NOMO-1 treated with dmso at 0.1 percent for 144 hours (cell line): ENCODE results near the gene USP11.
"Not testable (repeated sequence)": the region's sequence is repeated elsewhere in the genome, so short reads cannot be mapped to it uniquely, and the experiment has no call there.

Source experiments
- DNase-seq: peaks from one replicate; lab custom pipeline; 2025; ENCODE audit not compliant: unreplicated experiment; lab: John Stamatoyannopoulos, UW

USP11 gene

DNA sequence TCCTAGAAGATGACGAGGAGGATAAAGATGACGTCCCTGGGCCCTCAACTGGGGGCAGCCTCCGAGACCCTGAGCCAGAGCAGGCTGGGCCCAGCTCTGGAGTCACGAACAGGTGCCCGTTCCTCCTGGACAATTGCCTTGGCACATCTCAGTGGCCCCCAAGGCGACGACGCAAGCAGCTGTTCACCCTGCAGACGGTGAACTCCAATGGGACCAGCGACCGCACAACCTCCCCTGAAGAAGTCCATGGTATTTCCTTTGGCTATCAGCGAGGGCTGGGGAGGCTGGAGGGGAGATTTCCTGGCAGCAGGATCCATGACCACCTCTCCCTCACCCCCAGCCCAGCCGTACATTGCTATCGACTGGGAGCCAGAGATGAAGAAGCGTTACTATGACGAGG is 11.9 kb downstream of the USP11 start:
- no peak for DNase-seq

DNA sequence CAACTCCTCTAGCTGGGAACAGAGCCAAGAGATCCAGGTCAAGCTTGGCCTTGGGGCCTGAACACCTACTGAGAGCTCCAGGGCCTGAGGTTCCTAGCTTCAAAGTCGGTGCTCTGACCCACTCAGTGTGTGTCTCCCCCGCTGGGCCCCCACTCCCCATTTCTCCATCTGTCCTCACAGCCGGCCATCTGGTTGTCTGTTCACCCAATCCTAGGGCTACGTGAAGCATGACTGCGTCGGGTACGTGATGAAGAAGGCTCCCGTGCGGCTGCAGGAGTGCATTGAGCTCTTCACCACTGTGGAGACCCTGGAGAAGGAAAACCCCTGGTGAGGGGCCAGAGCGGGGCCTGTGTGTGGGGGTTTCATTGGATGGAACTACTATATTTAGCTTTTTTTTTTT is 12.3 kb downstream of the USP11 start:
- no peak for DNase-seq

DNA sequence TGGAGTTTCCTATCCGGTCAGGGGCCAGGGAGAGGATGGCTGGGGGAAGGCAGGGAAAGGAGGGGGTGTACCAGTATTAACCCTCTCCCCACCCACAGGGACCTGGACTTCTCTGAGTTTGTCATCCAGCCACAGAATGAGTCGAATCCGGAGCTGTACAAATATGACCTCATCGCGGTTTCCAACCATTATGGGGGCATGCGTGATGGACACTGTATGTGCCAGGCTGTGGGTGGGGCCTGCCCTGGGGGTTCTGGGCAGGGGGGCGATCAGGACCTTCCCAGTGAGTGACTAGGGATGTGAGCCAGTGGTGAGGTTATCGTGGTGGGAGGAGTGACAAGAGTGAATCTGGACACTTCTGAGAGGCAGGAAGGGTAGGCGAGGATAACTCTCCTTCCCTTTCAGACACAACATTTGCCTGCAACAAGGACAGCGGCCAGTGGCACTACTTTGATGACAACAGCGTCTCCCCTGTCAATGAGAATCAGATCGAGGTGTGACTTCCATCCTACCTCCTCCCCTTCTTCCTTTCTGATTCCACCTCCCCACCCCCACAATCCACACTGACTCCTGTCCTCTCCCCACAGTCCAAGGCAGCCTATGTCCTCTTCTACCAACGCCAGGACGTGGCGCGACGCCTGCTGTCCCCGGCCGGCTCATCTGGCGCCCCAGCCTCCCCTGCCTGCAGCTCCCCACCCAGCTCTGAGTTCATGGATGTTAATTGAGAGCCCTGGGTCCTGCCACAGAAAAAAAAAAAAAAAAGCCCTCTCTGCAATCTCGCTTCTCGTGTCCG is 14.6 kb downstream of the USP11 start:
- no peak for DNase-seq

DNA sequence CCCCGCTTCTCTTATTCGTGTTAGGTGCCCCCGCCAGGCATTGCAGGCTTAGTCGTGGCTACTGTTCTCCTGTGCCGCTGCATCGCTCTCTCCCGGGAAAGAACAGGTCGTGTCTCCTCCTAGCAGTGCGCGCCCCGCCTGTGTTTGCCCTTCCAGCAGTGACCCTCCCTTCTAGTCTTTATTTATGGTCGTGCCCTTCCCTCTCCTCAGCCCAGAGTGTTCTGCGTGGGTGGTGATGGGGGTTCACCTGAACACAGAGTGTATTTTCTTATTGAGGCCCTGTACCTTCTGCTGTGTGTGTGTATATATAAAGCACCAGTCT is 15.2 kb downstream of the USP11 start:
- no peak for DNase-seq

DNA sequence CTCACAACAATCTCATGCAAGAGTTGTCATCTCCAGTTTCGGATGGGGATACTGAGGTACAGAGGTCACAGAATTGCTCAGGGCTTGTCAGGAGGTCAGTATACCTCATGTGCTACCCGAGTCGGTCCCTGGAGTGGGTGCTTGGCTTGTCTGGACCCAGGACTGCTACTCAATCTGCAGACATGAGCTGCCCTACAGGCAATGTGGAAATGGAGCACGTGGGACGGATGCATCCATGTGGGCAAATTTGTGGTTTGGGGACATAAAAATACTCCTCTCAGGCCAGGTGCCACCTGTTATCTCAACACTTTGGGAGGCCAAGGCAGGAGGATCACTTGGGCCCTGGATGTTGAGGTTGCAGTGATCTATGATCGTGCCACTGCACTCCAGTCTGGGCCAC is 15.8 kb downstream of the USP11 start:
- DNase-seq, result no peak

DNA sequence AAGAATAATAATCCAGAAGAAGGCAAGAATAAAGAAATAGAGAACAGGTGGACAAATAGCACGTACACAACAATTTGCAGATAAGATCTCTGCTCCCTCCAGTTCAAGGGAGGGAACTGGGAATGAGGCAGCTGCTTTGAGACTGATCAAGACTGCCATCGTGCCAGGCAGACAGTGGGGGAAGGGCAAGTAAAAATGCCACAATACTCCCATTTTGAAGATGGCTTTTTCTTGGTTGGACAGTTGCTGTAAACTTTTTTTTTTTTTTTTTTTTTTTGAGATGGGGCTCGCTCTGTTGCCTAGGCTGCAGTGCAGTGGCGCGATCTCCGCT is 17.2 kb downstream of the USP11 start:
- DNase-seq, result no peak

DNA sequence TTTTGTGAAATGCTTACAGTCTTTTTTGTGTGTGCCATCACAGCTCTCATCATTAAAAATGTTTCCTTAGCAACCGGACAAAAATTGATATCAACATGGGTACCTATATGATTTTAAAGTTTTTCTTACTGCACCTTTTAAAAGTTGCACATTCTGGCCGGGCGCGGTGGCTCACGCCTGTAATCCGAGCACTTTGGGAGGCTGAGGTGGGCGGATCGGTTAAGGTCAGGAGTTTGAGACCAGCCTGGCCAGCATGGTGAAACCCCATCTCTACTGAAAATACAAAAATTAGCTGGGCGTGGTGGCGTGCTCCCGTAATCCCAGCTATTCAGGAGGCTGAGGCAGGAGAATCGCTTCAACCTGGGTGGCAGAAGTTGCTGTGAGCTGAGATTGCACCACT is 24.8 kb downstream of the USP11 start:
- not testable (repeated sequence) for DNase-seq

DNA sequence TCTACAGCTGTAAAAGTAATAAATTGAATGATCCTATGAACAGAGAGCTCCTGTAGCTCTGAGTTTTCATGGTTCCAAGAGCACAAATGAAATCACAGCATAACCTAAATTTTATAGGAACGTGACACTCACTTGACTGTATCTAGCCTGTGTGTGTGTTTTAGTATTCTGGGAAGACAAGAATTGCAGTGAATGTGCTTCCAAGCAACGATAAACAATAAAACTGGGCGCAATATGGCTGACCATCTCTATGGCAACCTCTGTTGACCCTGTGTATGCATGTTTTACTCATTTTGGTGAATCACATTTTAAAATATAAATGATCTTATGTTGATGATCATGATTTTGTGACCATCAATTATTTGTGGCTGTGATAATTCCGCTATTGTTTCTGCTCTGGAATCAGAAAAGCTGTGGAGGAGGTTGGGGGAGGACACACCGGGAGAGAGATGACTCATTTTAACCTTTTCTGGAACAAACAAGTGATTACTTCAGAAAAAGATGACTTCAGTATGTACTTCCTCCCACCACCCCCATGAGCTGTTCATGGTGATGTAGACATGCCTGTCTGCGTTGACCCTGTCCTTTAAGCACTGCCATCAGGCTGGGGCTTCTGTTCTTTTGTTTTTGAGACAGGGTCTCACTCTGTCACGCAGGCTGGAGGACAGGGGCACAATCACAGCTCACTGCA is 31.8 kb downstream of the USP11 start:
- peak; percentile 14 for DNase-seq

DNA sequence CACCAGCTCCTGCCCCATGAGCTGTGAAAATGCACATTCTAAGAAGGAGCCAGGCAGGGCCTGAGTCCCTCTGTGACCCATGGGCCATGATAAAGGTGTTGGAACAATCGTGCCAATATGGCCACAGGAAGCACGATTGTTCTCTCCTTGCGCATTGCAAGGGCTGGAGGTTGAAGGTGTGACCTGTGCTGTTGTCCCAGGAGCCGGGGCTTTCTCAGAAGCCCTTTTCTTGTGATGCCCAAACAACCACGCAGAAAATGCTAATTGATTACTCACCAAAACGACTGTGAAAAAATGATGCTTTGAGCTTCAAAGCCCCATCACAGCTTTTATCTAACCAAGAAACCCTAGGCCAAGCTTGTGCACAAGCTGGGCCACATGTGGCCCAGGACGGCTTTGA is 33.8 kb downstream of the USP11 start:
- DNase-seq, result no peak

DNA sequence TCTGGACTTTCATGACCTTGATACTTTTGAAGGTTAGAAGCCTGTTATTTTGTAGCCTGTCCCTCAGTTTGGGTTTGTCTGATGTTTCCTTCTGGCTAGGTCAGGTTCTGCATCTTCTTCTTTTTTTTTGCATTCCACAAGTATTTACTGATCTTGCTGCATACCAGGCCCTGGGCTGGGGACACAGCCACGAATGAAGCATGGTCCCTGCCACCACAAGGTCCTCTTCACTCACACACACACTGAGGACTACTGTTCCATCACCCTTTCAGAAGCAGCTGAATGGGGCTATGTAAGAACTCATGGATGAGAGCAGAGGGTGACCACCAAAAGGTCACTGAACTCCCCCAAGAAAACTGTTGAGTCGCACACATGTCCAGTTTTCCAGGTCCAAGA is 39.2 kb downstream of the USP11 start:
- no peak for DNase-seq

DNA sequence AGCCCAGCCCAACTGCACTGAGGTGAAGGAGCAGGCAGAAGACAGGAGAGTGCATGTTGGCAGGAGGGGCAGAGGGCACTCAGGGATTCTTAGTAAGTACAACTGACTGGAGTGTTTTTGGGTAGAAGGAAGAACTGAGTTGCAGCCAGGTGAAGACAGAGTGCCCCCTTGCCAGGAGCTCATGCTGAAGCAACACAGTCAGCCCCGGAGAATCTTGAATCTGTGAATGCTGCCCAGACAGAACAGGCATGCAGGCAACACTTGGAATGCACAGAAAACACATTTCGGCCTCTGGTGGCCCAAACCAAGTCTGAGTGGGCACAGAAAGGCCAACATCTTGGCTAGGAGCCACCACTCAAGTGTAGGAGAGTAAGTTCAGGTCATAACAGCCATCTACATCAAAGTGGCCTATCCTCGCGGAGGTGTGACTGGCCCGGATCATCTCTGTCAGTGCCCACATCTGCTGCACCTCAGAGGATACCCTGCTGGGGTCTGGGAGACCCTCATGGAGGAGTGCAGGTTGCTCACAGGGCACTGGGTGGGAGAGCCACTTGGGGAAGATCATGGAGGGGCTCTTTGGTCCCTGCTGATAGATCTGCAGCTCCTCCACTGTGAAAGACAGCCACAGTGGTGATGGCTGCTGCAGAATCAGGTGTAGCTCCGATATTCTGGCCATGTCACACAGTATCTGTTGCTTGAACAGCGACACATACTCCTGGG is 40.4 kb downstream of the USP11 start:
- no peak for DNase-seq

DNA sequence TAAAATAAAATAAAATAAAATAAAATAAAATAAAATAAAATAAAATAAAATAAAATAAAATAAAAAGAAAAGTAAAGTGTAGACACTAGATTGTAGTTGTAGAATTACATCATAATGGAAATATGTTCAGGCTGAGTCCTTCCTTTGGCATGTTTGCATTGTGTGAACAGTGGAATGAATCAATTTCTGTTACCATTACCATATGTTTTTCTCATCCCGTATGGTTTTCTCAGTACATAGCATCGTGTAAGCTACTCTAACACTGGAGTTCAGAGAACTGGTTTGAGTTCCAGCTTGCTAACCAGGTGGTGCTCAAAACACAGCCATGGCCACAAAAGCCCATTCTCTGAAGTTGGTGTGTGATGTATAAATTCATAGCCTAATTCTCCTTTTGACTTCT is 45.9 kb downstream of the USP11 start:
- no peak for DNase-seq

DNA sequence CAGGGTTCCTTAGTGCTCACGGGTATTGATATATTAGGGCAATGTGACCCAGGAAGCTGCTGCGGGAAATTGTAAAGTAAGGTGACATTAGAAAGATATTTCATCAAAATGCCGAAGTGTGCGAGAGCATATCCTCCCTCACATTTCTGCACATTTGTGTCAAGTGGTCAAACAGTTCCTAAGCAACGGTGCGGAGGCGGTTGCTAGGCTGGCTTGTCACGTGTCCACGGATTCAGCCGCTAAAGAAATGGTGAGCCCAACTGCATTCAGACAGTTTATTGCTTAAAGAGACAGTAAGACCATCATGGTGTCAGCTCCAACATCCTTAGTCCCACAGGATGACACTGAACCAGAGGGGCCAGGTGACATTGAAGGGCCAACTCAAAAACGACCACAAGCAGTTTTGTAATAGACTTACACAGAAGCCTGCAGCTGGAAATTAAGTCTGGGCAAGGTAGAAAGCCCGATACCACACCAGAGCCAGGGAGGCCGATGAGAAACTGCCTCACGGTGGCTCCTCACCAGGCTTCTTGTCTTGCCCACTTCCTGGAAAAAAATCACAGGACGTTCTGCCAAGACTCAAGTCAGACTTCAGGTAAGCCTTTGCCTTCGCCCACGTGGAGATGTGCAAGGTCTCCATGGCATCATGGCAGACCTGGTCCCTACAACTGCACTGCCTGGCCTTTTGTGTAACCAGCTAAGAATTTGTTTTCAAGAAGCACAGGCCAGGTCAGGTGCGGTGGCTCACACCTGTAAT is 50.4 kb downstream of the USP11 start:
- no peak for DNase-seq

DNA sequence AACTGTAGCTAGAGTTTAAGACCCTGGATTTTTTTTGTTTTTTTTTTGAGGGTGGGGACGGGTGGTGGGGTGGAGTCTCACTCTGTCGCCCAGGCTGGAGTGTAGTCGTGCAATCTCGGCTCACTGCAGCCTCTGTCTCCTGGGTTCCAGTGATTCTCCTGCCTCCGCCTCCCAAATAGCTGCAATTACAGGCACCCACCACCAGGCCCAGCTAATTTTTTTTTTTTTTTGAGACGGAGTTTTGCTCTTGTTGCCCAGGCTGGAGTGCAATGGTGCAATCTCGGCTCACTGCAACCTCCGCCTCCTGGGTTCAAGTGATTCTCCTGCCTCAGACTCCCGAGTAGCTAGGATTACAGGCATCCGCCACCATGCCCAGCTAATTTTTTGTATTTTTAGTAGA is 51.8 kb downstream of the USP11 start:
- not testable (repeated sequence) for DNase-seq

DNA sequence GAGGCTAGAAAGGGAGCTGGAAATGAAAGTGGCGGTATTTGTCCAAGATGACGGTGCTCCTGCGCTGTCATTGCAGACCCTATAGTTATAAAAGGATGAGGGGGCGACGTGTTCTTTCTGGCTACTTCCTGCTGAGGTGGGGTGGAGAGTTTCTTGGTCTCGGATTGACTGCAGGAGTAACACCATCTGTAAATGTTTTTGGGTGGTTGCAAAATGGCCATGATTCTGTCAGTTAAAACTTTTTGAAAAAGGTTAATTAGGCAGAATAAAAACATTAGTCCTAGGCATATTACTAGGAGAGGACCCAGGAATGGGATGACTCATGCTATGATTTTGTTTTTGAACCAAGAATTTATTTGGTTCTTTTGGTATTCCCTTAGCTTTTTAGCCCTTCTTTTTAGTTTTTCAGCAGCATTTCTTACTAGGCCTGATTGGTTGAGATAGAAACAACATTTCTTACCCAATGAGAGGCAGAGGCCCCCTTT is 53.1 kb downstream of the USP11 start:
- DNase-seq, result no peak

DNA sequence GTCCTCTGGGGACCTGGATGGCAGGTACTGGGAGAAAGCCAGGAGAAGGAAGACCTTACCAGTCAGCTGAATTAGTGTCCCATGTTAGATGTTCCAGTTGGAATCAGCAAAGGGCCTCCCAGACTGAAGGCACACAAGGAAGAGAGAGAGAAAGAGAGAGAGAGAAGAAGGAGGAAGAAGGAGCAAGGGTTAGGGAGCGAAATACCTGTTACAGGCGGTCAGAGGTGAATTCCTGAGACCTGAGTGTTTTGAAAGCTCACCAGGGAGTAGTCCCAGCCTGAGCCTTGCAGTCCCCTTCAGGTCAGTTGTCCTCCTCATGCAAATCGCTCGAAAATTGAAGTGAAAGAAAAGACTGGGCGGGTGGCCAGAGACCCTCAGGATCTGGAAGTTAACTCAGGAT is 60.3 kb downstream of the USP11 start:
- no peak for DNase-seq

DNA sequence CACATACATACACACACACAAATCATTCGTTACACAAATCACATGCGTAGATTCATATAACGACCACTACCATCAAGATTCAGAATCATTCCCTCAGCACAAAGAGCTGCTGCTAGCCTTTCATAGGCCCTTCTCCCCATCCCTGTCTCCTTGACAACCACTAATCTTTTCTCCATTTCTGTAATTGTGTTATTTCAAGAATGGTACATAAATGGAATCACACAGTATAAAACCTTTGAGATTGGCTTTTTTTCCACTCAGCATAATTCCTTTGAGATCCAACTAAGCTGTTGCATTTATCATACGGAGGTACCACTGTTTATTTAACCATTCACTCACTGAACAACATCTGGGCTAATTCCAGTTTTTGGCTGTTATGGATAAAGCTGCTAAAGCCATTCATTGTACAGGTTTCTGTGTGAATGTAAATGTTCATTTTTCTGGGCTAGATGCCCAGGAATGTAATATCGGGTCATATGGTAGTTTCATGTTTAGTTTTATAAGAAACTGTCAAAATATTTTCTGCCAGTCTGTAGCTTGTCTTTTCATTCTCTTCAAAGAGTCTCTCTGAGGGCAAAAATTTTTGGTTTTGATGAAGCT is 64.1 kb downstream of the USP11 start:
- DNase-seq, result no peak

DNA sequence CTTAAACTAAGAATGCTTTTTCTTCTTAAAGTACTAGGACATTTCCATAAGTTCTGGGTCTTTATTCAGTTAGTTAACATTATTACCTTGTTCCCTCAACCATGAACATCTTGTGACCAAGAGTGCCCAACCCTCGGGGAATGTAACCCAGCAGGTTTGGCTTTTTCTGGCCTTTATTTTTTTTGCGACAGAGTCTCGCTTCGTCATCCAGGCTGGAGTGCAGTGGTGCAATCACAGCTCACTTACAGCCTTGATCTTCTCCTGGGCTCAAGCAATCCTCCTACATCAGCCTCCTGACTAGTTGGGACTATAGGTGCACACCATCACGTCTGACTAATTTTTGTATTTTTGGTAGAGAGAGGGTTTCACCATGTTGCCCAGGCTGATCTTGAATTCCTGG is 65.1 kb downstream of the USP11 start:
- DNase-seq, result no peak
